ENCODE data around the gene ARHGEF19. TPM values are rescaled to one million over a fixed set of nuclear protein-coding genes. Genes with fewer than 3 reads are reported as not detected.

Gene ARHGEF19
- total RNA-seq, 4 donors from 2014 or later, result 5.7 to 46.8 (median 10.8) TPM

DNA sequence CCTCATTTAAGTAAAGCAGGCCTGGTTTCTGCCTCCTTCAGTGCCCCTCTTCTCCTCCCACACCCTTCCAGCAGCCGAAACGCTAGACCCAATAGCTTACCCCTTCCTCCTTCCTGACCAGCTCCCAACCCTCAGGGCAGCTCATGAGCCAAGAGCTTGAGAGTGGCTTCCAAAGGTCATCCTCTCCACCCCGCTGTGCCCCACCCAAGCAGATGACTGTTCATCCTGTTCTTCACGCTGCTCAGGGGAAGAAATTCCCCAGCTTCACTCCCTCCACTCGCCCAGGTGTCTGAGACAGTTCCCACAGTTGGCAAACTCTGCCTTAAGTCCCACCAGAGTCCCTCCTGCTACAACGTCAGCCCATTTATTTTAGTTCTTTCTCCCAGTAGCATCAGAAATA, 23.4 kb downstream of the ARHGEF19 start:
- in situ Hi-C loops (cut with MboI; ENCODE audit: low pct_ligation_motif_present in 1 of 4, low pct_unique_long_range_greater_than_20kb in 1 of 4, low sequenced_read_pairs in 3 of 4), result loop anchor here in 2 of 4 donors (5.0 kb wide), 2 partner anchors 107 to 112 kb away; no protein-coding TSS in a partner anchor
- H3K27ac ChIP-seq, result peak overlapping the region; percentile 53 to 74 (median 68)
- H3K27me3 ChIP-seq, result no peaks in the 10 kb centered on the region
- TF ChIP-seq EP300 (IDR thresholded peaks at IDR 0.05; ENCODE audit: low read depth) (no peak), CTCF (IDR thresholded peaks at IDR 0.05) (no peak), POLR2A (IDR thresholded peaks at IDR 0.05) (peak; percentile 44), POLR2AphosphoS5 (IDR thresholded peaks at IDR 0.05) (peak in 2 of 3 donors; percentile 55 to 68)
- H3K36me3 ChIP-seq, result no peaks in the 10 kb centered on the region
- no peak overlapping the region for H3K4me3 ChIP-seq
- H3K9me3 ChIP-seq, result no peaks in the 10 kb centered on the region
- intact Hi-C loops (cut with DNase I; ENCODE audit: low total_unique reads), result no loop called here
- DNase-seq, result peak; percentile 83
- peaks cover 2 to 31% (median 21%) of the 10 kb centered on the region in 4 donors for H3K4me1 ChIP-seq
- 28 to 35% methylated on average over 4 to 6 of the region's 6 CpGs for WGBS, 2 donors (ENCODE audit: low coverage in 1 of 2)

GRCh38 chr1:16187748-16188401, 24.6 kb downstream of the ARHGEF19 start:
- Histone ChIP-seq H3K36me3 (no peaks in the 10 kb centered on the region), H3K4me1 (peaks cover 2 to 31% (median 21%) of the 10 kb centered on the region in 4 donors), H3K27me3 (no peaks in the 10 kb centered on the region), H3K27ac (peak overlapping the region; percentile 53 to 74 (median 68)), H3K4me3 (no peak overlapping the region), H3K9me3 (no peaks in the 10 kb centered on the region)
- intact Hi-C loops (cut with DNase I; ENCODE audit: low total_unique reads) (loop anchor here (1.0 kb wide), 2 partner anchors 106 to 110 kb away; no protein-coding TSS in a partner anchor), in situ Hi-C loops (cut with MboI; ENCODE audit: low pct_ligation_motif_present in 1 of 4, low pct_unique_long_range_greater_than_20kb in 1 of 4, low sequenced_read_pairs in 3 of 4) (loop anchor here in 2 of 4 donors (5.0 kb wide), 2 partner anchors 106 to 111 kb away; no protein-coding TSS in a partner anchor)
- peak; percentile 82 for DNase-seq
- peak; percentile 94 to 99 (median 98) for TF ChIP-seq CTCF (IDR thresholded peaks at IDR 0.05)
- TF ChIP-seq POLR2AphosphoS5 (IDR thresholded peaks at IDR 0.05), result peak in 1 of 3 donors; percentile 11
- no peak for TF ChIP-seq EP300 (IDR thresholded peaks at IDR 0.05; ENCODE audit: low read depth)
- WGBS, 2 donors (ENCODE audit: low coverage in 1 of 2), result 14% methylated on average over 15 of the region's 15 CpGs; no CpG with 5 or more reads in 1 of the 2 donors

DNA sequence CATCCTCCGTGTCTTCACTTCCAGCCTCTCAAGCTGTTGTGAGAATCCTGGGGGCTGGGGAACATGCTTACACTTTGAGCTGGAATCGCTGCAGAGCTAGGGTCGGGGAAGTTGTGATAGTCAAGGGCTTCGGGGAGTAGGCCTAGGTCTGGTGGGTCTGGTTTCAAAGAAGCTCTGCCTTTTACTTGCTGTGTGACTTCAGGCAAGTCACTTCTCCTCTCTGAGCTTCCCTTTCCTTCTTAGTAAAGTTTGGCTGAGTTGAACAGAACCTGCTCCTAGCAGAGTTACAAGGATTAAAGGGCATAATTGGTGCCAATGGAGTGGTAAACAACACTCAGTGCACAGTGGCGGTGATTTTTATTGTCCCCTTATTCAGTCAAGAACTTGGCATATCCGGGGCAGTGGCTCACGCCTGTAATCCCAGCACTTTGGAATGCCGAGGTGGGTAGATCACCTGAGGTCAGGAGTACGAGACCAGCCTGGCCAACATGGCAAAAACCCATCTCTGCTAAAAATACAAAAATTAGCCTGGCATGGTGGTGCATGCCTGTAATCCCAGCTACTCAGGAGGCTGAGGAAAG, 25.7 kb downstream of the ARHGEF19 start:
- Histone ChIP-seq H3K9me3 (no peaks in the 10 kb centered on the region), H3K4me3 (no peak overlapping the region), H3K36me3 (no peaks in the 10 kb centered on the region), H3K4me1 (peaks cover 6 to 38% (median 26%) of the 10 kb centered on the region in 4 donors), H3K27me3 (no peaks in the 10 kb centered on the region), H3K27ac (peak overlapping the region; percentile 22 to 53 (median 31))
- no peak for TF ChIP-seq EP300 (IDR thresholded peaks at IDR 0.05; ENCODE audit: low read depth)
- no peak for TF ChIP-seq CTCF (IDR thresholded peaks at IDR 0.05)
- no peak for TF ChIP-seq POLR2A (IDR thresholded peaks at IDR 0.05)
- no peak for TF ChIP-seq POLR2AphosphoS5 (IDR thresholded peaks at IDR 0.05)
- in situ Hi-C loops (cut with MboI; ENCODE audit: low pct_ligation_motif_present in 1 of 4, low pct_unique_long_range_greater_than_20kb in 1 of 4, low sequenced_read_pairs in 3 of 4) (loop anchor here in 2 of 4 donors (5.0 kb wide), 2 partner anchors 104 to 109 kb away; no protein-coding TSS in a partner anchor), intact Hi-C loops (cut with DNase I; ENCODE audit: low total_unique reads) (loop anchor here (1.0 kb wide), 2 partner anchors 104 to 108 kb away; no protein-coding TSS in a partner anchor)
- 59 to 89% methylated on average over 3 to 9 of the region's 9 CpGs for WGBS, 2 donors (ENCODE audit: low coverage in 1 of 2)
- peak; percentile 72 for DNase-seq

Data from transverse colon (tissue), 4 donors.